H1 (cell line): Measurements from ENCODE around the gene CKM. TPM values are rescaled to one million over a fixed set of nuclear protein-coding genes. Genes with fewer than 3 reads are reported as not detected.

Experiments
- BACH1 ChIP-seq: IDR thresholded peaks from 2 replicates; pipeline ENCODE4 v1.6.1; 2012; ENCODE audit warnings: low read length, improper control_type of control experiment
- CBX8 ChIP-seq: fragments of 300-800, 300-1000 bp; sonication (generic); IDR thresholded peaks from 2 replicates; pipeline ENCODE4 v1.7.1; 2016; ENCODE audit warnings: low read depth, low read length, borderline replicate concordance
- FOSL1 ChIP-seq: IDR thresholded peaks from 2 replicates; pipeline ENCODE4 v1.6.1; 2011; ENCODE audit warnings: mild to moderate bottlenecking, low read depth, low read length, moderate library complexity; ENCODE audit not compliant: insufficient read depth
- KDM5A ChIP-seq: fragments of 200-600 bp; IDR thresholded peaks from 2 replicates; pipeline ENCODE4 v1.7.1; 2012; ENCODE audit warnings: mild to moderate bottlenecking, low read length, inconsistent platforms, mixed read lengths
- NRF1 ChIP-seq: IDR thresholded peaks from 2 replicates; pipeline ENCODE4 v1.6.1; 2011; ENCODE audit warnings: mild to moderate bottlenecking, low read depth, low read length, improper control_type of control experiment
- PHF8 ChIP-seq: fragments of 200-600 bp; sonication (generic); conservative IDR thresholded peaks from 2 replicates; pipeline ENCODE4 v1.7.1; 2012; ENCODE audit warnings: low read depth, mild to moderate bottlenecking, inconsistent platforms, low read length, moderate library complexity
- POLR2AphosphoS5 ChIP-seq: IDR thresholded peaks from 2 replicates; pipeline ENCODE4 v1.6.1; 2011; ENCODE audit warnings: low read depth, low read length
- SIN3A ChIP-seq, 2 experiments: IDR thresholded peaks in 1 of 2; conservative IDR thresholded peaks in 1 of 2; 2 replicates each; pipeline ENCODE4 v1.6.1; 2011 to 2012; ENCODE audit warnings: low read length in 2 of 2, improper control_type of control experiment in 1 of 2, low read depth in 1 of 2, mild to moderate bottlenecking in 1 of 2
- SP1 ChIP-seq: IDR thresholded peaks from 2 replicates; pipeline ENCODE4 v1.6.1; 2011; ENCODE audit warnings: low read depth, low read length
- SP2 ChIP-seq: IDR thresholded peaks from 2 replicates; pipeline ENCODE4 v1.6.1; 2012; ENCODE audit warnings: mild to moderate bottlenecking, low read length, inconsistent platforms
- SP4 ChIP-seq: IDR thresholded peaks from 2 replicates; pipeline ENCODE4 v1.6.1; 2012; ENCODE audit warnings: low read length, inconsistent platforms
- TCF12 ChIP-seq: IDR thresholded peaks from 2 replicates; pipeline ENCODE4 v1.6.1; 2011; ENCODE audit warnings: low read depth, mild to moderate bottlenecking, low read length
- polyA plus RNA-seq, 7 experiments: library from polyadenylated mRNA; depleted of rRNA in 3 of 7; stranded (reverse) in 5 of 7; unstranded in 2 of 7; fragments of >200 nt in 5 of 7; fragments of 200-250 nt in 2 of 7; gene quantifications; 1 replicate in 5 of 7; 2 replicates in 1 of 7; 4 replicates in 1 of 7; pipeline versions ENCODE4 v1.2.1 to v1.2.3, GENCODE V29; 2011 to 2013; ENCODE audit warnings: missing spikeins in 2 of 7, mixed read lengths in 2 of 7
- total RNA-seq: library from RNA; stranded (reverse); fragmentation: NEBNext Ultra II Directional; extraction: Animal tissue kit (Norgen Biotek cat#: 25700); gene quantifications from 2 replicates; pipeline ENCODE4 v1.2.1, GENCODE V29; 2021
- TF ChIP-seq, protein P1 (sequence below): fragments of 300-600 bp; sonication (generic); IDR thresholded peaks from 2 replicates; pipeline ENCODE4 v1.7.1; 2012; ENCODE audit warnings: low read length, moderate library complexity, mild to moderate bottlenecking, inconsistent platforms; ENCODE audit not compliant: insufficient replicate concordance

Gene CKM
- total and polyA plus RNA-seq, 2 of the 8 experiments (the other 6 are each of a cell fraction or from before 2014, with no cell fraction given) = 0.08 TPM; not detected in 1

DNA sequence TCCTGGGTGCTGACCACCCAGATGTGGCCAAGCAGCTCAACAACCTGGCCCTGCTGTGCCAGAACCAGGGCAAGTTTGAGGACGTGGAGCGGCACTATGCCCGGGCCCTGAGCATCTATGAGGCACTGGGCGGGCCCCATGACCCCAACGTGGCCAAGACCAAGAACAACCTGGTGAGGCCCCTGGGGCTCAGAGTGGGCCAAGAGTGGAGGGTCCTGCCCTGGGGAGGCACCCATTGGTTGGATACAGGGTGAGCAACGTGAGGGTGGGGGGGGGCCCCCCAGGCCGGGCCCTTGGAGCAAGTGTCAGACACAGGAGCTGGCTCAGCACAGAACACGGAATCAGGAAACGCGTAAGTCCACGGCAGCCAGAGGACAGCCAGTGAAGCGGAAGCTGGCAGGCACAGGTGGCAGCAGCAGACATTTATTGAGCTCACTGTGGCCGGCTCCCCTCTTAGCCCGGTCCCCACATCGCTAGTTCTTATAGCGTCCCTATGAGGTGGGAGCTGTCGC lies 26.8 kb upstream of the CKM start (continued):
- TF ChIP-seq, protein P1, sequence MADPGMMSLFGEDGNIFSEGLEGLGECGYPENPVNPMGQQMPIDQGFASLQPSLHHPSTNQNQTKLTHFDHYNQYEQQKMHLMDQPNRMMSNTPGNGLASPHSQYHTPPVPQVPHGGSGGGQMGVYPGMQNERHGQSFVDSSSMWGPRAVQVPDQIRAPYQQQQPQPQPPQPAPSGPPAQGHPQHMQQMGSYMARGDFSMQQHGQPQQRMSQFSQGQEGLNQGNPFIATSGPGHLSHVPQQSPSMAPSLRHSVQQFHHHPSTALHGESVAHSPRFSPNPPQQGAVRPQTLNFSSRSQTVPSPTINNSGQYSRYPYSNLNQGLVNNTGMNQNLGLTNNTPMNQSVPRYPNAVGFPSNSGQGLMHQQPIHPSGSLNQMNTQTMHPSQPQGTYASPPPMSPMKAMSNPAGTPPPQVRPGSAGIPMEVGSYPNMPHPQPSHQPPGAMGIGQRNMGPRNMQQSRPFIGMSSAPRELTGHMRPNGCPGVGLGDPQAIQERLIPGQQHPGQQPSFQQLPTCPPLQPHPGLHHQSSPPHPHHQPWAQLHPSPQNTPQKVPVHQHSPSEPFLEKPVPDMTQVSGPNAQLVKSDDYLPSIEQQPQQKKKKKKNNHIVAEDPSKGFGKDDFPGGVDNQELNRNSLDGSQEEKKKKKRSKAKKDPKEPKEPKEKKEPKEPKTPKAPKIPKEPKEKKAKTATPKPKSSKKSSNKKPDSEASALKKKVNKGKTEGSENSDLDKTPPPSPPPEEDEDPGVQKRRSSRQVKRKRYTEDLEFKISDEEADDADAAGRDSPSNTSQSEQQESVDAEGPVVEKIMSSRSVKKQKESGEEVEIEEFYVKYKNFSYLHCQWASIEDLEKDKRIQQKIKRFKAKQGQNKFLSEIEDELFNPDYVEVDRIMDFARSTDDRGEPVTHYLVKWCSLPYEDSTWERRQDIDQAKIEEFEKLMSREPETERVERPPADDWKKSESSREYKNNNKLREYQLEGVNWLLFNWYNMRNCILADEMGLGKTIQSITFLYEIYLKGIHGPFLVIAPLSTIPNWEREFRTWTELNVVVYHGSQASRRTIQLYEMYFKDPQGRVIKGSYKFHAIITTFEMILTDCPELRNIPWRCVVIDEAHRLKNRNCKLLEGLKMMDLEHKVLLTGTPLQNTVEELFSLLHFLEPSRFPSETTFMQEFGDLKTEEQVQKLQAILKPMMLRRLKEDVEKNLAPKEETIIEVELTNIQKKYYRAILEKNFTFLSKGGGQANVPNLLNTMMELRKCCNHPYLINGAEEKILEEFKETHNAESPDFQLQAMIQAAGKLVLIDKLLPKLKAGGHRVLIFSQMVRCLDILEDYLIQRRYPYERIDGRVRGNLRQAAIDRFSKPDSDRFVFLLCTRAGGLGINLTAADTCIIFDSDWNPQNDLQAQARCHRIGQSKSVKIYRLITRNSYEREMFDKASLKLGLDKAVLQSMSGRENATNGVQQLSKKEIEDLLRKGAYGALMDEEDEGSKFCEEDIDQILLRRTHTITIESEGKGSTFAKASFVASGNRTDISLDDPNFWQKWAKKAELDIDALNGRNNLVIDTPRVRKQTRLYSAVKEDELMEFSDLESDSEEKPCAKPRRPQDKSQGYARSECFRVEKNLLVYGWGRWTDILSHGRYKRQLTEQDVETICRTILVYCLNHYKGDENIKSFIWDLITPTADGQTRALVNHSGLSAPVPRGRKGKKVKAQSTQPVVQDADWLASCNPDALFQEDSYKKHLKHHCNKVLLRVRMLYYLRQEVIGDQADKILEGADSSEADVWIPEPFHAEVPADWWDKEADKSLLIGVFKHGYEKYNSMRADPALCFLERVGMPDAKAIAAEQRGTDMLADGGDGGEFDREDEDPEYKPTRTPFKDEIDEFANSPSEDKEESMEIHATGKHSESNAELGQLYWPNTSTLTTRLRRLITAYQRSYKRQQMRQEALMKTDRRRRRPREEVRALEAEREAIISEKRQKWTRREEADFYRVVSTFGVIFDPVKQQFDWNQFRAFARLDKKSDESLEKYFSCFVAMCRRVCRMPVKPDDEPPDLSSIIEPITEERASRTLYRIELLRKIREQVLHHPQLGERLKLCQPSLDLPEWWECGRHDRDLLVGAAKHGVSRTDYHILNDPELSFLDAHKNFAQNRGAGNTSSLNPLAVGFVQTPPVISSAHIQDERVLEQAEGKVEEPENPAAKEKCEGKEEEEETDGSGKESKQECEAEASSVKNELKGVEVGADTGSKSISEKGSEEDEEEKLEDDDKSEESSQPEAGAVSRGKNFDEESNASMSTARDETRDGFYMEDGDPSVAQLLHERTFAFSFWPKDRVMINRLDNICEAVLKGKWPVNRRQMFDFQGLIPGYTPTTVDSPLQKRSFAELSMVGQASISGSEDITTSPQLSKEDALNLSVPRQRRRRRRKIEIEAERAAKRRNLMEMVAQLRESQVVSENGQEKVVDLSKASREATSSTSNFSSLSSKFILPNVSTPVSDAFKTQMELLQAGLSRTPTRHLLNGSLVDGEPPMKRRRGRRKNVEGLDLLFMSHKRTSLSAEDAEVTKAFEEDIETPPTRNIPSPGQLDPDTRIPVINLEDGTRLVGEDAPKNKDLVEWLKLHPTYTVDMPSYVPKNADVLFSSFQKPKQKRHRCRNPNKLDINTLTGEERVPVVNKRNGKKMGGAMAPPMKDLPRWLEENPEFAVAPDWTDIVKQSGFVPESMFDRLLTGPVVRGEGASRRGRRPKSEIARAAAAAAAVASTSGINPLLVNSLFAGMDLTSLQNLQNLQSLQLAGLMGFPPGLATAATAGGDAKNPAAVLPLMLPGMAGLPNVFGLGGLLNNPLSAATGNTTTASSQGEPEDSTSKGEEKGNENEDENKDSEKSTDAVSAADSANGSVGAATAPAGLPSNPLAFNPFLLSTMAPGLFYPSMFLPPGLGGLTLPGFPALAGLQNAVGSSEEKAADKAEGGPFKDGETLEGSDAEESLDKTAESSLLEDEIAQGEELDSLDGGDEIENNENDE = no peak
- TF ChIP-seq PHF8 (no peak), SIN3A (conservative IDR thresholded peaks at IDR 0.05 in 1 of 2, IDR thresholded peaks at IDR 0.05 in 1 of 2; ENCODE audit: low read depth in 1 of 2, low read length in 2 of 2) (no peak), SP1 (no peak), FOSL1 (no peak), KDM5A (no peak), NRF1 (no peak), BACH1 (no peak), TCF12 (no peak), SP2 (no peak), CBX8 (no peak), POLR2AphosphoS5 (no peak; the same call in 1 of the 2 replicates), SP4 (no peak)
